ENCODE measurements around the gene TMEM54.

The TMEM54 gene

GRCh38 chr1:32900956-32901822 lies at the start of gene TMEM54:
Gene TMEM54 (minus strand): TSS chr1:32901389. CDS start chr1:32901238, 151 bp downstream.
- DNase-seq, result no peak
- H3K27me3 Mint-ChIP-seq, result peaks cover 75% of the 10 kb centered on the region
- H3K4me3 Mint-ChIP-seq, result peak within 1 kb of the TSS; percentile 76 to 80
- ATAC-seq, result peak; percentile 72
- no peaks in the 10 kb centered on the region for H3K9me3 Mint-ChIP-seq
- H3K27ac Mint-ChIP-seq, result peak within 1 kb of the TSS in 1 of 2 donors; percentile 52
- peaks cover 12% of the 10 kb centered on the region for H3K4me1 Mint-ChIP-seq

- Mint-ChIP-seq H3K4me1 (peaks cover 11% of the 10 kb centered on the region), H3K4me3 (no peak overlapping the region), H3K27me3 (no peaks in the 10 kb centered on the region), H3K9me3 (no peaks in the 10 kb centered on the region), H3K27ac (no peak overlapping the region)
- no peak for ATAC-seq
- DNase-seq, result no peak
Observed at GRCh38 chr1:32949519-32949918, 48.3 kb upstream of the TMEM54 start.

- Mint-ChIP-seq H3K27me3 (no peaks in the 10 kb centered on the region), H3K4me3 (no peak overlapping the region), H3K4me1 (peaks cover 11% of the 10 kb centered on the region), H3K27ac (peak overlapping the region in 1 of 2 donors; percentile 2), H3K9me3 (no peaks in the 10 kb centered on the region)
- ATAC-seq, result no peak
- DNase-seq, result no peak
Observed at GRCh38 chr1:32948905-32949304, 47.7 kb upstream of the TMEM54 start.

- no peaks in the 10 kb centered on the region for H3K27me3 Mint-ChIP-seq
- no peak overlapping the region for H3K4me3 Mint-ChIP-seq
- DNase-seq (no peak), ATAC-seq (no peak)
- no peak overlapping the region for H3K27ac Mint-ChIP-seq
- H3K4me1 Mint-ChIP-seq, result peaks cover 9% of the 10 kb centered on the region
- no peaks in the 10 kb centered on the region for H3K9me3 Mint-ChIP-seq
Observed at GRCh38 chr1:32948390-32948722, 47.2 kb upstream of the TMEM54 start.

- Mint-ChIP-seq H3K9me3 (no peaks in the 10 kb centered on the region), H3K4me3 (no peak overlapping the region)
Observed at GRCh38 chr1:32947669-32948389, 46.6 kb upstream of the TMEM54 start.

GRCh38 chr1:32946413-32946812 lies 45.2 kb upstream of the TMEM54 start:
- no peaks in the 10 kb centered on the region for H3K27me3 Mint-ChIP-seq
- no peak overlapping the region for H3K27ac Mint-ChIP-seq
- H3K9me3 Mint-ChIP-seq, result no peaks in the 10 kb centered on the region
- H3K4me1 Mint-ChIP-seq, result peaks cover 5% of the 10 kb centered on the region
- DNase-seq (no peak), ATAC-seq (no peak)
- H3K4me3 Mint-ChIP-seq, result no peak overlapping the region

More at GRCh38 chr1:32947669-32948389, 46.6 kb upstream of the TMEM54 start:
- DNase-seq (no peak), ATAC-seq (no peak)
- no peaks in the 10 kb centered on the region for H3K27me3 Mint-ChIP-seq
- no peak overlapping the region for H3K27ac Mint-ChIP-seq
- H3K4me1 Mint-ChIP-seq, result peaks cover 5% of the 10 kb centered on the region

- H3K27me3 Mint-ChIP-seq, result no peaks in the 10 kb centered on the region
- H3K9me3 Mint-ChIP-seq, result no peaks in the 10 kb centered on the region
- H3K27ac Mint-ChIP-seq, result no peak overlapping the region
- no peak for ATAC-seq
- DNase-seq, result no peak
- no peak overlapping the region for H3K4me3 Mint-ChIP-seq
- H3K4me1 Mint-ChIP-seq, result peaks cover 22% of the 10 kb centered on the region
Observed at GRCh38 chr1:32944180-32944579, 43.0 kb upstream of the TMEM54 start.

GRCh38 chr1:32939655-32940371 lies 38.6 kb upstream of the TMEM54 start:
- Mint-ChIP-seq H3K4me1 (peaks cover 32% of the 10 kb centered on the region), H3K27me3 (no peaks in the 10 kb centered on the region), H3K9me3 (no peaks in the 10 kb centered on the region), H3K4me3 (peak overlapping the region in 1 of 2 donors; percentile 41), H3K27ac (peak overlapping the region in 1 of 2 donors; percentile 80)
- DNase-seq, result peak in 1 of 2 donors; percentile 65
- ATAC-seq, result peak; percentile 94

GRCh38 chr1:32937061-32937460 lies 35.9 kb upstream of the TMEM54 start:
- Mint-ChIP-seq H3K4me1 (peaks cover 32% of the 10 kb centered on the region), H3K4me3 (no peak overlapping the region), H3K27me3 (no peaks in the 10 kb centered on the region), H3K9me3 (no peaks in the 10 kb centered on the region), H3K27ac (peak overlapping the region; percentile 3 to 65)
- DNase-seq, result no peak
- no peak for ATAC-seq

- peaks cover 18% of the 10 kb centered on the region for H3K4me1 Mint-ChIP-seq
- ATAC-seq (no peak), DNase-seq (no peak)
- no peak overlapping the region for H3K27ac Mint-ChIP-seq
- H3K4me3 Mint-ChIP-seq, result no peak overlapping the region
- no peaks in the 10 kb centered on the region for H3K27me3 Mint-ChIP-seq
- no peaks in the 10 kb centered on the region for H3K9me3 Mint-ChIP-seq
Observed at GRCh38 chr1:32934535-32934934, 33.3 kb upstream of the TMEM54 start.

- ATAC-seq (peak; percentile 12), DNase-seq (no peak)
- peaks cover 11% of the 10 kb centered on the region for H3K4me1 Mint-ChIP-seq
- no peaks in the 10 kb centered on the region for H3K9me3 Mint-ChIP-seq
- H3K27ac Mint-ChIP-seq, result peak overlapping the region in 1 of 2 donors; percentile 2
- H3K4me3 Mint-ChIP-seq, result no peak overlapping the region
- H3K27me3 Mint-ChIP-seq, result no peaks in the 10 kb centered on the region
Observed at GRCh38 chr1:32933742-32934322, 32.6 kb upstream of the TMEM54 start.

- no peak for ATAC-seq
- Mint-ChIP-seq H3K9me3 (no peaks in the 10 kb centered on the region), H3K27ac (no peak overlapping the region), H3K4me3 (no peak overlapping the region), H3K27me3 (peaks cover 10% of the 10 kb centered on the region), H3K4me1 (no peaks in the 10 kb centered on the region)
- DNase-seq, result no peak
Observed at GRCh38 chr1:32931760-32932159, 30.6 kb upstream of the TMEM54 start.

- no peaks in the 10 kb centered on the region for H3K9me3 Mint-ChIP-seq
Observed at GRCh38 chr1:32929366-32929765, 28.2 kb upstream of the TMEM54 start.

GRCh38 chr1:32928715-32929114 lies 27.5 kb upstream of the TMEM54 start:
- ATAC-seq (no peak), DNase-seq (no peak)
- Mint-ChIP-seq H3K4me3 (no peak overlapping the region), H3K9me3 (no peaks in the 10 kb centered on the region), H3K4me1 (peaks cover 24% of the 10 kb centered on the region), H3K27ac (no peak overlapping the region), H3K27me3 (peaks cover 41% of the 10 kb centered on the region)

More at GRCh38 chr1:32929366-32929765, 28.2 kb upstream of the TMEM54 start:
- Mint-ChIP-seq H3K4me1 (peaks cover 18% of the 10 kb centered on the region), H3K27ac (no peak overlapping the region), H3K4me3 (no peak overlapping the region), H3K27me3 (peaks cover 34% of the 10 kb centered on the region)
- ATAC-seq (no peak), DNase-seq (no peak)

- Mint-ChIP-seq H3K9me3 (no peaks in the 10 kb centered on the region), H3K27me3 (peaks cover 45% of the 10 kb centered on the region), H3K4me1 (peaks cover 27% of the 10 kb centered on the region), H3K4me3 (no peak overlapping the region), H3K27ac (no peak overlapping the region)
- ATAC-seq (no peak), DNase-seq (no peak)
Observed at GRCh38 chr1:32928285-32928684, 27.1 kb upstream of the TMEM54 start.
